CD14-positive monocyte (primary cell): Measurements from ENCODE around the gene MTFP1. TPM values are rescaled to one million over a fixed set of nuclear protein-coding genes. Genes with fewer than 3 reads are reported as not detected.

Source experiments
- DNase-seq, 3 donors: peaks; one replicate each; pipeline ENCODE4 v3.0.0-alpha.2; 2011 to 2022
- H2AFZ ChIP-seq: 2 replicates; pipeline ENCODE4 v1.6.0; 2012; ENCODE audit warnings: mild to moderate bottlenecking, low read depth, low read length, inconsistent platforms; ENCODE audit not compliant: insufficient read depth, poor library complexity, severe bottlenecking
- H3K27ac ChIP-seq, 2 donors: 1 replicate in 1 of 2; 2 replicates in 1 of 2; pipeline ENCODE4 v1.5.1; 2012 to 2013; ENCODE audit warnings: low read length in 2 of 2, control low read depth in 1 of 2, inconsistent platforms in 1 of 2, low read depth in 1 of 2, mild to moderate bottlenecking in 1 of 2
- H3K27me3 ChIP-seq, 2 donors: one replicate each; pipeline versions ENCODE4 v1.6.0 to v1.6.1; 2011 to 2013; ENCODE audit warnings: low read length in 2 of 2; ENCODE audit not compliant: control insufficient read depth in 2 of 2, insufficient read depth in 2 of 2
- H3K36me3 ChIP-seq, 2 donors: replicated peaks in 1 of 2; 1 replicate in 1 of 2; 2 replicates in 1 of 2; pipeline versions ENCODE4 v1.5.1 to v1.6.1; 2012 to 2013; ENCODE audit warnings: low read length in 2 of 2, control low read depth in 1 of 2, inconsistent platforms in 1 of 2, mild to moderate bottlenecking in 1 of 2; ENCODE audit not compliant: insufficient read depth in 2 of 2, control insufficient read depth in 1 of 2
- H3K4me1 ChIP-seq, 2 donors: 1 replicate in 1 of 2; 2 replicates in 1 of 2; pipeline versions ENCODE4 v1.5.1 to v1.6.1; 2012 to 2013; ENCODE audit warnings: low read length in 2 of 2, control low read depth in 1 of 2, inconsistent platforms in 1 of 2, mild to moderate bottlenecking in 1 of 2, moderate library complexity in 1 of 2; ENCODE audit not compliant: insufficient read depth in 2 of 2, control insufficient read depth in 1 of 2
- H3K4me2 ChIP-seq: replicated peaks from 2 replicates; pipeline ENCODE3; 2012; ENCODE audit warnings: low read length, moderate library complexity, mild to moderate bottlenecking; ENCODE audit not compliant: poor library complexity, severe bottlenecking; ENCODE audit errors: extremely low read depth
- H3K4me3 ChIP-seq, 3 experiments: fragments of 200-600 bp in 1 of 3; sonication (generic) in 1 of 3; replicated peaks in 1 of 3; 1 replicate in 2 of 3; 2 replicates in 1 of 3; pipeline ENCODE4 v1.5.1; 2011 to 2013; ENCODE audit warnings: low read length in 3 of 3, mild to moderate bottlenecking in 3 of 3, control low read depth in 2 of 3, low read depth in 2 of 3, inconsistent platforms in 1 of 3, moderate library complexity in 1 of 3
- H3K79me2 ChIP-seq: 2 replicates; pipeline ENCODE4 v1.6.0; 2012; ENCODE audit warnings: mild to moderate bottlenecking, control low read depth, inconsistent platforms, low read length, moderate library complexity; ENCODE audit not compliant: insufficient read depth
- H3K9ac ChIP-seq: 2 replicates; pipeline ENCODE4 v1.6.0; 2017; ENCODE audit warnings: low read length, mild to moderate bottlenecking; ENCODE audit not compliant: insufficient read depth, poor library complexity, severe bottlenecking
- H3K9me3 ChIP-seq, 2 donors: replicated peaks in 1 of 2; 1 replicate in 1 of 2; 2 replicates in 1 of 2; pipeline versions ENCODE4 v1.5.1 to v1.6.1; 2012 to 2013; ENCODE audit warnings: low read length in 2 of 2, control low read depth in 1 of 2; ENCODE audit not compliant: control insufficient read depth in 1 of 2, insufficient read depth in 1 of 2
- H4K20me1 ChIP-seq: 2 replicates; pipeline ENCODE4 v1.6.0; 2012; ENCODE audit warnings: mild to moderate bottlenecking, low read length, control low read depth, moderate library complexity; ENCODE audit not compliant: insufficient read depth
- H3K27ac Mint-ChIP-seq, 7 donors: one replicate each; pipeline ENCODE4 v1.8.0; 2020; ENCODE audit warnings: mild to moderate bottlenecking in 7 of 7, mixed read lengths in 7 of 7, moderate library complexity in 6 of 7, inconsistent platforms in 2 of 7
- H3K27me3 Mint-ChIP-seq, 3 donors: one replicate each; pipeline ENCODE4 v1.8.0; 2021 to 2022; ENCODE audit warnings: low read depth in 3 of 3, mild to moderate bottlenecking in 3 of 3, mixed read lengths in 3 of 3, moderate library complexity in 3 of 3, inconsistent platforms in 1 of 3
- H3K36me3 Mint-ChIP-seq, 2 donors: one replicate each; pipeline ENCODE4 v1.8.0; 2020; ENCODE audit warnings: mixed read lengths in 2 of 2, inconsistent platforms in 1 of 2, mild to moderate bottlenecking in 1 of 2
- H3K4me1 Mint-ChIP-seq: one replicate; pipeline ENCODE4 v1.8.0; 2020; ENCODE audit warnings: mild to moderate bottlenecking, mixed read lengths
- H3K4me3 Mint-ChIP-seq, 2 donors: one replicate each; pipeline ENCODE4 v1.8.0; 2020; ENCODE audit warnings: mild to moderate bottlenecking in 2 of 2, mixed read lengths in 2 of 2, moderate library complexity in 1 of 2
- H3K9me3 Mint-ChIP-seq, 7 donors: one replicate each; pipeline ENCODE4 v1.8.0; 2020 to 2022; ENCODE audit warnings: mixed read lengths in 7 of 7, mild to moderate bottlenecking in 6 of 7, moderate library complexity in 6 of 7, inconsistent platforms in 2 of 7
- WGBS: methylation state at CpG from one replicate; pipeline ENCODE4 v1.1.5; 2013; ENCODE audit warnings: missing lambda C conversion rate; ENCODE audit not compliant: insufficient coverage; 5-methylcytosine and 5-hydroxymethylcytosine counted together
- intact Hi-C, 2 donors: fragments of 100-400 bp; cut with micrococcal nuclease; formaldehyde crosslinking; loops; one replicate each; pipeline versions ENCODE4 v1.15.0 to v1.15.1; 2023
- polyA plus RNA-seq, 3 donors: library from polyadenylated mRNA; depleted of rRNA in 1 of 3; unstranded in 2 of 3; stranded (reverse) in 1 of 3; fragments of 300-500 nt in 2 of 3; fragments of >200 nt in 1 of 3; fragmentation: Illumina TruSeq in 2 of 3; gene quantifications; 1 replicate in 2 of 3; 2 replicates in 1 of 3; pipeline ENCODE4 v1.2.3, GENCODE V29; 2012 to 2021
- TF ChIP-seq, protein P1 (sequence below): fragments of 200-600 bp; IDR thresholded peaks from one replicate; pipeline ENCODE4 v1.8.0; 2022; ENCODE audit warnings: antibody characterized with exemption, mild to moderate bottlenecking

MTFP1 gene
- polyA plus RNA-seq, 3 donors, result 6.2 to 14.2 (median 7.5) TPM

DNA sequence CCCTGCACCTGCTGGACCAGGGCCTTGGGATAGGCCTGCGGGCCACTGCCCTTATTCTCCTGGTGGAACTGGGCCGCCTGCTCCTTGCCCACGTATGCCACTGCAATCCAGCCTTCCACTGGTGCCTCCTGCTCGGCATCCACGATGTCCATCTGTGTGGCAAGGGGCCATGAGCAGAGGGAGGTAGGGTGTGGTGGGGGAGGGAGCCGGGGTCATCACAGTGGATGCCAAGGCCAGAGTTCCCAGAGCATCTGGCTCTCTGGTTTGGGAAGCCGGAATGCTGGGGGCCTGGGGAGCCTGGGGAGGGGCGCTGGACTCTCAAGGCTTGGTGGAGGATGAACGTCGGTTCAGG lies 39.0 kb upstream of the MTFP1 start:
- Mint-ChIP-seq H3K4me1 (peaks cover 14% of the 10 kb centered on the region), H3K9me3 (peaks cover 0 to 4% (median 0%) of the 10 kb centered on the region in 7 donors), H3K27ac (peak overlapping the region in 5 of 7 donors; percentile 60 to 85 (median 80)), H3K36me3 (peaks cover 7 to 8% of the 10 kb centered on the region in 2 donors), H3K4me3 (peak overlapping the region; percentile 82 to 88), H3K27me3 (peaks cover 1 to 8% (median 4%) of the 10 kb centered on the region in 3 donors)
- peak overlapping the region; percentile 55 for H3K9ac ChIP-seq
- no peaks in the 10 kb centered on the region for H3K9me3 ChIP-seq
- H3K4me2 ChIP-seq, result peak overlapping the region; percentile 88
- H3K27ac ChIP-seq, result no peak overlapping the region
- no peaks in the 10 kb centered on the region for H3K27me3 ChIP-seq
- no peaks in the 10 kb centered on the region for H3K79me2 ChIP-seq
- WGBS, result 32% methylated on average over 10 of the region's 10 CpGs
- TF ChIP-seq, protein P1, sequence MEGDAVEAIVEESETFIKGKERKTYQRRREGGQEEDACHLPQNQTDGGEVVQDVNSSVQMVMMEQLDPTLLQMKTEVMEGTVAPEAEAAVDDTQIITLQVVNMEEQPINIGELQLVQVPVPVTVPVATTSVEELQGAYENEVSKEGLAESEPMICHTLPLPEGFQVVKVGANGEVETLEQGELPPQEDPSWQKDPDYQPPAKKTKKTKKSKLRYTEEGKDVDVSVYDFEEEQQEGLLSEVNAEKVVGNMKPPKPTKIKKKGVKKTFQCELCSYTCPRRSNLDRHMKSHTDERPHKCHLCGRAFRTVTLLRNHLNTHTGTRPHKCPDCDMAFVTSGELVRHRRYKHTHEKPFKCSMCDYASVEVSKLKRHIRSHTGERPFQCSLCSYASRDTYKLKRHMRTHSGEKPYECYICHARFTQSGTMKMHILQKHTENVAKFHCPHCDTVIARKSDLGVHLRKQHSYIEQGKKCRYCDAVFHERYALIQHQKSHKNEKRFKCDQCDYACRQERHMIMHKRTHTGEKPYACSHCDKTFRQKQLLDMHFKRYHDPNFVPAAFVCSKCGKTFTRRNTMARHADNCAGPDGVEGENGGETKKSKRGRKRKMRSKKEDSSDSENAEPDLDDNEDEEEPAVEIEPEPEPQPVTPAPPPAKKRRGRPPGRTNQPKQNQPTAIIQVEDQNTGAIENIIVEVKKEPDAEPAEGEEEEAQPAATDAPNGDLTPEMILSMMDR, result no peak
- peak overlapping the region; percentile 86 for H2AFZ ChIP-seq
- peaks cover 10% of the 10 kb centered on the region in 2 donors for H3K4me1 ChIP-seq
- DNase-seq, result no peak
- peak overlapping the region; percentile 14 to 75 (median 51) for H3K4me3 ChIP-seq
- no peaks in the 10 kb centered on the region for H4K20me1 ChIP-seq
- H3K36me3 ChIP-seq, result peaks cover 0 to 15% of the 10 kb centered on the region in 2 donors
- intact Hi-C loops, result loop anchor here (1.0 to 5.0 kb wide), 5 partner anchors 30 to 279 kb away; partner anchors contain the start of genes CASTOR1 (in 1 of the 2), CCDC157 (in 1 of the 2), MTFP1 (in 1 of the 2) and SF3A1 (in 1 of the 2)

DNA sequence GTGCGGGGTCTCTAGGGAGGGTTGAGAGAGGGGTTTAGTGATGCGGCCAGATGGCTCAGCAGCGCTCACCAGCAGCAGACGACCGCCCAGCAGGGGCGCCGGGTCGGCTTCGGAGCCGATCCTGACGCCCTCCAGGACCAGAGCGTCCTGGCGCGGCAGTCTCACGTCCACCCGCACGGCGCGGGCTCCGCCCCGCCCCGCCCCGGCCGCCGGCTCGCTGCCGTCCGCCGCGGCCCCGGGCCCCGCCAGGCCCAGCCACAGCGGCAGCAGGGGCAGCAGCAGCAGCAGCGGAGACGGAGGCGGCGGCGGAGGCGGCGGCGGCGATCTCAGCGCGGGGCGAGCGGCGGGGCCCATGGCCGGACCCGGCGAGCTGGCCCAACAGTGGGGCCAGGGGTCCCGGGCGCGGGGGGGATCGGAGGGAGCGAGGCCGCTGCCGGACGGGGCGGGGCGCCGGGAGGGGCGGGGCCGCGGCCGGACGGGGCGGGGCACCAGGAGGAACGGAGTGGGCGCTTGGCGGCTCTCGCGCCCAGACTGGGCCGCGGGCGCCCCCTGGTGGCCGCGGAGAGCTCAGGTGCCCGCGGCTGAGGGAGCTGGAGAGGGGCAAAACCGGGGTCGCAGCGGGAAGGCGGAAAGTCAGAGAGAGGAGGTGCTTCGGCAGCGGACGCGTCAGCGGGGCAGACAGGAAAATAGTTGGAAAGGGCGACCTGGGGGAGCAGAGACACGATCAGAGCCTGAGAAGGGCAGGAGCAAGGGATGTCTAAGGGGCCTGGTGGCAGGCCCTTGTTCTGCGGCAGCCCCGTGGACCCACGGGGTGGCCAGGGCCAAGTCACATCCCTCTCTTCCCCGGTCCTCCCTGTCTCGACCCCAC lies 38.4 kb upstream of the MTFP1 start, which contains the start of gene RNF215:
TSS of gene RNF215 (minus strand) at position 452 of the 868 bp plus-strand sequence. CDS start at position 354, 98 bp downstream.
- Mint-ChIP-seq H3K4me3 (peak within 1 kb of the TSS; percentile 82 to 88), H3K9me3 (peaks cover 0 to 4% (median 0%) of the 10 kb centered on the region in 7 donors), H3K27me3 (peaks cover 3 to 8% (median 4%) of the 10 kb centered on the region in 3 donors), H3K4me1 (peaks cover 14% of the 10 kb centered on the region), H3K27ac (peak within 1 kb of the TSS in 6 of 7 donors; percentile 60 to 88 (median 80)), H3K36me3 (peaks cover 5 to 7% of the 10 kb centered on the region in 2 donors)
- Histone ChIP-seq H3K4me3 (peak within 1 kb of the TSS; percentile 14 to 75 (median 51)), H4K20me1 (no peaks in the 10 kb centered on the region), H3K9ac (peak within 1 kb of the TSS; percentile 55), H3K27me3 (no peaks in the 10 kb centered on the region), H3K9me3 (no peaks in the 10 kb centered on the region), H3K36me3 (peaks cover 0 to 13% of the 10 kb centered on the region in 2 donors), H3K4me1 (peaks cover 10% of the 10 kb centered on the region in 2 donors), H3K79me2 (no peaks in the 10 kb centered on the region), H3K4me2 (peak within 1 kb of the TSS; percentile 88), H2AFZ (peak within 1 kb of the TSS; percentile 86), H3K27ac (no peak within 1 kb of the TSS)
- intact Hi-C loops, result loop anchor here (1.0 to 5.0 kb wide), 5 partner anchors 30 to 280 kb away; partner anchors contain the start of genes CASTOR1 (in 1 of the 2), CCDC157 (in 1 of the 2), MTFP1 (in 1 of the 2) and SF3A1 (in 1 of the 2)
- peak; percentile 76 to 82 (median 81) for DNase-seq
- 0% methylated on average over 90 of the region's 95 CpGs for WGBS
- TF ChIP-seq, protein P1, result peak; percentile 97
